ENCODE results near the gene CD27. TPM values are rescaled to one million over a fixed set of nuclear protein-coding genes. Genes with fewer than 3 reads are reported as not detected.
A peak's percentile ranks its signal among the peaks of the same experiment; 100 is the strongest.

The CD27 gene
- total and polyA plus RNA-seq, 2 of the 13 experiments (the other 11 are each of a cell fraction or from before 2014, with no cell fraction given), result 0.12 TPM; not detected in 1

DNA sequence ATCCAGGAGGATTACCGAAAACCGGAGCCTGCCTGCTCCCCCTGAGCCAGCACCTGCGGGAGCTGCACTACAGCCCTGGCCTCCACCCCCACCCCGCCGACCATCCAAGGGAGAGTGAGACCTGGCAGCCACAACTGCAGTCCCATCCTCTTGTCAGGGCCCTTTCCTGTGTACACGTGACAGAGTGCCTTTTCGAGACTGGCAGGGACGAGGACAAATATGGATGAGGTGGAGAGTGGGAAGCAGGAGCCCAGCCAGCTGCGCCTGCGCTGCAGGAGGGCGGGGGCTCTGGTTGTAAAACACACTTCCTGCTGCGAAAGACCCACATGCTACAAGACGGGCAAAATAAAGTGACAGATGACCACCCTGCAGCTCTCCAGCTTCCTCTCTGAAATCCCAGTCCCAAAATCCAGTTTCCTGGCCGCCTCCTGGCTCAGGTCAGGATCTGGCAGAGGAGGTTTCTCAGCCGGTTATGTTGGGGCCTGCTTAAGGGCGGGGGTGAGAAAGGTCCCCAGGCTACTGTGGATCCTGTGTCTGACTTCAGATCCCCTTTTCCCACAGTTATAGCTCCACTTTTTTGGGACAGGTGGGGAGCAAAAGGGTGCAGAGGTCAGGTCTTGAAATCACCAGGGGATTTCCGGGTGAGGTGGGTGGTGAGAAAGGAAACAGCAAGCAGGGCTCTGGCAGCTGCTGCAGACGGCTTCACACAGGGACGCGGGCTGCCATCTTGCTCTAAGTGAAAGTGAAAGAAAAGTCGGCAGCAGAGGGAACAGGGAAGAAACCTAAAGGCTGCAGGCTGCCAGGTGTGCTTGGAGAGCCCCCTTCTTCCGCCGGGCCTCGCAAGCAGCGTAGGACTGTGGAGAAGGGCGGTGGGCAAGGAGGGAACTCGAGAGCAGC lies 6.8 kb downstream of the CD27 start, which contains the start of gene TAPBPL (continued):
- no peak for TF ChIP-seq ZNF678 (CRISPR knock-in tag; IDR thresholded peaks at IDR 0.05)
- TF ChIP-seq ZFX (CRISPR knock-in tag; IDR thresholded peaks at IDR 0.05; ENCODE audit: low read depth), result peak; percentile 89
- no peak for TF ChIP-seq ZNF251 (CRISPR knock-in tag; IDR thresholded peaks at IDR 0.05)
- TF ChIP-seq ZNF670 (CRISPR knock-in tag; IDR thresholded peaks at IDR 0.05; ENCODE audit: borderline replicate concordance), result no peak
- peak; percentile 57 for TF ChIP-seq ZFP90 (CRISPR knock-in tag; IDR thresholded peaks at IDR 0.05; ENCODE audit: borderline replicate concordance)
- TF ChIP-seq YY1 (IDR thresholded peaks at IDR 0.05; ENCODE audit: insufficient read depth, insufficient replicate concordance, low read depth, low read length), result peak; percentile 86
- TF ChIP-seq HCFC1 (IDR thresholded peaks at IDR 0.05; ENCODE audit: low read depth, low read length), result no peak
- no peak for TF ChIP-seq SMAD1 (CRISPR knock-in tag; IDR thresholded peaks at IDR 0.05; ENCODE audit: borderline replicate concordance, low read depth)
- no peak for TF ChIP-seq MYNN (CRISPR knock-in tag; IDR thresholded peaks at IDR 0.05; ENCODE audit: low read depth)
- TF ChIP-seq ARNT (IDR thresholded peaks at IDR 0.05), result no peak
- TF ChIP-seq, protein P1, sequence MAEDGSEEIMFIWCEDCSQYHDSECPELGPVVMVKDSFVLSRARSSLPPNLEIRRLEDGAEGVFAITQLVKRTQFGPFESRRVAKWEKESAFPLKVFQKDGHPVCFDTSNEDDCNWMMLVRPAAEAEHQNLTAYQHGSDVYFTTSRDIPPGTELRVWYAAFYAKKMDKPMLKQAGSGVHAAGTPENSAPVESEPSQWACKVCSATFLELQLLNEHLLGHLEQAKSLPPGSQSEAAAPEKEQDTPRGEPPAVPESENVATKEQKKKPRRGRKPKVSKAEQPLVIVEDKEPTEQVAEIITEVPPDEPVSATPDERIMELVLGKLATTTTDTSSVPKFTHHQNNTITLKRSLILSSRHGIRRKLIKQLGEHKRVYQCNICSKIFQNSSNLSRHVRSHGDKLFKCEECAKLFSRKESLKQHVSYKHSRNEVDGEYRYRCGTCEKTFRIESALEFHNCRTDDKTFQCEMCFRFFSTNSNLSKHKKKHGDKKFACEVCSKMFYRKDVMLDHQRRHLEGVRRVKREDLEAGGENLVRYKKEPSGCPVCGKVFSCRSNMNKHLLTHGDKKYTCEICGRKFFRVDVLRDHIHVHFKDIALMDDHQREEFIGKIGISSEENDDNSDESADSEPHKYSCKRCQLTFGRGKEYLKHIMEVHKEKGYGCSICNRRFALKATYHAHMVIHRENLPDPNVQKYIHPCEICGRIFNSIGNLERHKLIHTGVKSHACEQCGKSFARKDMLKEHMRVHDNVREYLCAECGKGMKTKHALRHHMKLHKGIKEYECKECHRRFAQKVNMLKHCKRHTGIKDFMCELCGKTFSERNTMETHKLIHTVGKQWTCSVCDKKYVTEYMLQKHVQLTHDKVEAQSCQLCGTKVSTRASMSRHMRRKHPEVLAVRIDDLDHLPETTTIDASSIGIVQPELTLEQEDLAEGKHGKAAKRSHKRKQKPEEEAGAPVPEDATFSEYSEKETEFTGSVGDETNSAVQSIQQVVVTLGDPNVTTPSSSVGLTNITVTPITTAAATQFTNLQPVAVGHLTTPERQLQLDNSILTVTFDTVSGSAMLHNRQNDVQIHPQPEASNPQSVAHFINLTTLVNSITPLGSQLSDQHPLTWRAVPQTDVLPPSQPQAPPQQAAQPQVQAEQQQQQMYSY (CRISPR knock-in tag; IDR thresholded peaks at IDR 0.05), result peak; percentile 85
- TF ChIP-seq SALL1 (CRISPR knock-in tag; IDR thresholded peaks at IDR 0.05), result peak; percentile 58; the same call in 1 of the 2 replicates
- no peak for TF ChIP-seq NRL (CRISPR knock-in tag; IDR thresholded peaks at IDR 0.05; ENCODE audit: borderline replicate concordance)
- TF ChIP-seq GMEB1 (CRISPR knock-in tag; IDR thresholded peaks at IDR 0.05; ENCODE audit: borderline replicate concordance), result peak; percentile 42; the same call in 1 of the 2 replicates
- peak; percentile 18; the same call in 1 of the 2 replicates for TF ChIP-seq GABPA (IDR thresholded peaks at IDR 0.05; ENCODE audit: low read depth, low read length)
- peak; percentile 78 for TF ChIP-seq GABPA (CRISPR knock-in tag; IDR thresholded peaks at IDR 0.05; ENCODE audit: low read depth)
- no peak for TF ChIP-seq ZNF615 (CRISPR knock-in tag; IDR thresholded peaks at IDR 0.05; ENCODE audit: borderline replicate concordance)
- TF ChIP-seq NFIB (CRISPR knock-in tag; IDR thresholded peaks at IDR 0.05; ENCODE audit: borderline replicate concordance), result no peak
- TF ChIP-seq THAP11 (CRISPR knock-in tag; IDR thresholded peaks at IDR 0.05), result peak; percentile 46; the same call in 1 of the 2 replicates
- TF ChIP-seq ZMYM3 (CRISPR knock-in tag; IDR thresholded peaks at IDR 0.05), result no peak
